HG03457 (cell line): Measurements from ENCODE around the gene MAGEF1.

Experiments
- ATAC-seq: cut with Tn5 transposase; IDR thresholded peaks from one replicate; pipeline ENCODE4 v1.9.1; 2021; ENCODE audit warnings: moderate number of reproducible peaks; ENCODE audit not compliant: unreplicated experiment

MAGEF1 gene

DNA sequence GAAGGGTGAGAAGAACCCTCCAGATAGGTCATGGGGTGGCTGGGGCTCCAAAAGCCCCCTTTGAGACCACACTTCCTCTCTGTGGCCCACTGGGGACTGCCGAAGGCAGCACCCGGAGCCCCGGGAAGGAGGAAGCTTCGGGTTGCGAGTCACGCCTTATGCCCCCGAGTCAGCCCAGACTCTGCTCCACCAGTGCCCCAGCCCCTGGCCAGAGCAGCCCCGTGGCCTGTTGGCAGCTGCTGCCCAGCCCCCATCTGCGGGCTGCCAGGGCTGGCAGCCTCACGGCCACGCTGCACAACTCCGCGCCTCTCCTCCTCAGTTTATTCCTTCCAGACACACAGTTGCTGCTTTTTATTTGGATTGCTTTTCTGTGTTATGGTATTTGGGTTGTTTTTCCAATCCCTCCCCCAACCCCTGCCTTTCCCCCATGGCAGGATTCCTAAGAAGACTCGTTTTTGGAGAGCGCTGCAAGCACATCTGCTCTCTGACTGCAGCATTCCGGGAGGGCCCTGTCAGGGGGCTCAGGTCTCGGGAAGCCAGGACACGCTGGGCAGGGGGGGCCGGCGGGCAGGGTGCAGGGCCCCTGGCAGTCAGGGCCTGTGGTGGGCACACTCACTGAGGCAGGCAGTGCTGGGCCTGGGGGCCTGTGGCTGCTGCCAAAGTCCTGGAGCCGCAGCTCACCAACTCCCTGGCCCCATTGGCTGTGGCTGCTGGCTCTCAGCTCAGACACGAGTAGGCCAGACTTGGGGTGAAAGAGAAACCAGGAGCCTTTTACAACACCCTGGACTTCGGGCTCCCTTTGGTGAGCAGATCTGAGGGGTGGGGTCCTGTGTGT lies 20.2 kb downstream of the MAGEF1 start:
- no peak for ATAC-seq

- ATAC-seq: no peak
These were observed 21.5 kb downstream of the MAGEF1 start for GRCh38 chr3:184690192-184690883.

GRCh38 chr3:184688882-184689271 lies 23.0 kb downstream of the MAGEF1 start:
- no peak for ATAC-seq

DNA sequence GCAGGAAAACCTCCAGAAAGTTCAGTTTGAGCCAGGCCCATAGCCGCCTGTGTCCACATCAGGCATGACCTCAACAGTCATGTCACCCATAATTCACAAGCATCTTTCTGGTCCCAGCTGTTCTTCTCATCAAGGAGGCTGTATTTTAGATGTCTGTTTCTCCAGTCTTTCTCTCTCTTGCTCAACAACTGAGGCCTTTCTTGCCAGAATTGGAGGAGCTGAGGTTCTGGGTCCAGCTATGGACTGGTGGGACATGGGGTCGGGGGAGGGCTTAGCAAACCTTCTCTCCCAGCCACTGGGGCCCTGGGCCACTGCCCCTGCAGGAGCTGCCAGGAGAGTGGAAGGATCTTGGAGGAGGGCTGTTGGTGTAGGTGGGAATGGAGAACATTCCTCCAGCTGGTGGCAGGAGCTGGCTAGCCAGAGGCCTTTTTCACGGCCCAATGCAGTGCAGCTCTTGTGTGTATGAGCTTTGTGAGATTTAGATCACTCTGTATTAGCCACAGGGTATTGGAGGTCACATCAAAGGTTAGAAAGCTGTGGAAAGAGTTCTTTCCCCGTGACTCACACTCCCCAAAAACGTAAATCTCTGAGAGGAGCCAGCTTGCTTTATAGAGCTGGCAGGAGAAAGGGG lies 23.5 kb downstream of the MAGEF1 start:
- ATAC-seq: no peak

GRCh38 chr3:184687363-184688015 lies 24.4 kb downstream of the MAGEF1 start:
- no peak for ATAC-seq

- no peak for ATAC-seq
These were observed 26.2 kb downstream of the MAGEF1 start for GRCh38 chr3:184685646-184686045.

DNA sequence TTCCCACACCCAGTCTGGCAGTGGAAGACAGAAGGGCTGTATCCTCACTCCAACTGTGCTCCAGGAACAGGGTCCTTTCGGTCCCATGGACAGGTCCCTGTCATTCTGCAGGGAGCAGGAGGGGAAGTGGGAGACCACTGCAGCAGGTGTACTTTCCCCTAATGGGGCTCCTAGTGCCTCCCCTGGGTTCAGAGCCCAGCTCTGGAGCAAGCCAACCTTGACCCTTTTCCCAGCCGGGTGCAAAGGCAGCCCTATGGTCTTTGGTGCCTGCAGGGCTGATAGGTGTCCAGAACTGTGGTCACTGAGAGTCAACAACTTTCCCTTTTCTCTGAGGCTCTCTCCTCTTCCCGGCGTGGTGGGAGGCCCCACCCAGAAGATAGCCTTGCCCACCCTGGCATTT lies 26.8 kb downstream of the MAGEF1 start:
- ATAC-seq: no peak

- no peak for ATAC-seq
These were observed 27.8 kb downstream of the MAGEF1 start for GRCh38 chr3:184683900-184684560.

DNA sequence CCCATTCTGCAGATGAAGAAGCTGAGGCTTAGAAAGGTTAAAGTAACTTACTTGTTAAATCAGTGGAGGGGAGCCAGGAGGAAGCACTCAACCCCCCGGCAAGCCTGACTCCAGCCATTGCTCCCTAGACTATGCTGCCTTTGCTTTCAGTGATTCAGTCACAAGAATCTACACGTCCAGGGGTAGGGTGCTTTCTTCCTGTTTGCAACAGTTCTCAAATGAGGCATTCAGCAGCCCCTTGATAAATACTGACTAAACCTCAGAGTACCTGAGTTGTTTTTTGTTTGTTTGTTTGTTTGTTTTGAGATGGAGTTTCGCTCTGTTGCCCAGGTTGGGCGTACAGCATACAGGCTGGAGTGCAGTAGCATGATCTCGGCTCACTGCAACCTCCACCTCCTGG lies 28.6 kb downstream of the MAGEF1 start:
- ATAC-seq: no peak

GRCh38 chr3:184682671-184683070 lies 29.2 kb downstream of the MAGEF1 start:
- no peak for ATAC-seq

DNA sequence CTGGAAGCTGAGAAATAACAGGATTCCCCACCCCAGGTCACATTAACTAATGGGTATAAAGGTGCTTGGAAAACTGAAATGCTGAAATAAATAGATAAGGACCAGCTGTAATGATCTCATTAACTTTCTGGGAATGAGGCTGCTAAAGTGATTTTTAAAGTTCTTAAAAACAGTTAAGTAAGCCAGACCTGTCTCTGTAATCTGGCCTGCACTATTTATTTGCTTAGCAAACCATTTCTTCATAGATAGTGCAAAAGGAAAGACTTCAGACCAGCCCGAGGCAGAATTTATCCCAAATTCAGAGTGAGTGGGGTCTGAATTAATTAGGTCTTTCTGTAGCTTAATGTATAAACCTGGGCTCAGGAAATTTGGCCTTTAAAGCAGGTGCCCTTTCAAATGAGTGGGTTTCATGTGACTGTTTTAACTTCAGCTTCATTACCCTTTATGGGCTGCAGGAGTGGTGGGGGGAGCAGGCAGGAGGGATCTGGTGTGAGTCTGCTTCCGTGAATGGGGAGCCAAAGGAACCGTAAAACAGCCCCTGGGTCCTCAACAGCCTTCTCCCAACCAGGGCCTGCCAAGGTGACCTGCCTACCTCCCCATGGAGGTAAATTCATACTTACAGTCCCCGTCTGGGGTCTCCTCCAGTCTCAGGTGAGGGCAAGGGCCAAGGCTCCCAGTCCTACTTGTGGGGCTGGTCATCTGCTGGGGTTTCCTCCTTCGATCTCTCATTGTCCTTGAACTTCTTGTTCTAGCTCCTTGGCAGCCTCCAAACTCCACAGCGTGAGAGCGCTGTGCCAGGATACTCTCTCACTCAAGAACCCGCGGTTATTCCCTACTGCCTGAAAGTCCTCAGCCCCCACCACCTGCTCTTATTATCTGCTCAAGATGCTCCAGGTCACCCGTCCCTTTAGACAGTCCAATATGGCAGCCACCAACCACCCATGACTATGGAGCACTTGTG lies 31.2 kb downstream of the MAGEF1 start:
- ATAC-seq: no peak

DNA sequence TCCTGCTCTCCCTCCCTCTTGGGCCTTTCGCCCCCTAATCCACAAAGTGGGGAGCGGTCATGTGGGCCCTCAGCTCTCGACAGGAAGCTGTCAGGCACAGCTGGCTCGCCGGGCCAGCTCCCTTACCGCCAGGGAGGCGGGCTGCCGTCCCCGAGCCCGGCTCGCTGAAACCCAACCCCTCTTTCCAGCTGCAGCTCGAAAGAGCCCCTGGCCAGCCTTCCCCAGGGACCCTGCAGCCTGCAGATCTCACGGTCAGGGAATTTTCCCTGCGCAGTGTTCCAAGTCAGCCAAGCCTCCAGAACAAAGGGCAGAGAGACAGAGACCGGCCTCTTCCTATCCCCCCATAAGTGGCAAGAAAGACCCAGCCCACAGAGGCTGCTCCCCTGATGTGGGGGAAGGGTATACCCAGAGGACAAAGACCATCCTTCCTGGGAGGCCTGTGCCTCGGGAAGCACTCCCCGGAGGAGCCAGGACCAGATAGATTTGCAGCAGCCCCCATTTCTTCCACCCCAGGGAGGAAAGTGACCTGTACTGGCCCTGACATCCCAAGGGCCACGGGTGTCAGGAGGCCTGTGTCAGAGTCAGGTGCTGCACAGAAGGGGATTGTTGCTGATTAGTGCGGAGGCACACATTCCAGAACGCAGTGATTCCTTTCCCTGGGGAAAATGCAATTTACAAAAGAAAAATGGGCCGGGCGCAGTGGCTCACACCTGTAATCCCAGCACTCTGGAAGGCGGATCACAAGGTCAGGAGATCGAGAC lies 32.6 kb downstream of the MAGEF1 start:
- ATAC-seq: no peak

DNA sequence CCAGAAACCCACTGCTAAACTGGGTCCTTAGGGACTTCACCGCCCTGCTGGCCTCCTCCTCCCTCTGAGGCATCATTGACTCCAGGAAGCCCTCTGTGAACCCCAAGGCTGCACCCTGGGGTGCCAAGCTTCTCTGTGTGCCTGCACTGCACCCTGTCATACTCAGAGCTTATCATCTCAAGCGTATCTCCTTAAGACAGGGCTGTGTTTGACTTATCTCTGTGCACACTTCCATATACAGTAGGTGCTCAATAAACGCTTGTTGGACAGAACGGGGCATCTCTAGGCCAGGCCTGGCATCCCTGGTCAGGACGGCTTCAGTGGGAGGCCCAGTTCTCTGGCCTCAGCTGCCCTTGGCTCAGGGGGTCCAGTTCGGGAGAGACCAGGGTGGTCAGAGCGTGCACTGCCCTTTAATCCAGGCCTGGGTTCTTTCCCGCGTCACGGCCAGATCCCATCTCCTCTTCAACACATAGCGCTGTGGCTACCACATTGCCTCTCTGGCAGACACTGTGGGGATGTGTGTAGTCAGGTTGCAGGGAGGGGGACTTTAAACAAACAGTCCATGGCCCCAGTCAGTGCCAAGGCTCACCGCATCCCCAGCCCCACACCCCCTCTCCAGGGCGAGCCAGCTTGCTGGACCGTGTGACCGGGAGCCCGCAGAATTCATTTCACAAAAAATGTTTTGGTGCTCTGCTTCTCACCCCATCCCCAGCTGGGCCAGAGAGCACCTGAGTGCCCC lies 33.4 kb downstream of the MAGEF1 start:
- ATAC-seq: no peak

- no peak for ATAC-seq
These were observed 34.2 kb downstream of the MAGEF1 start for GRCh38 chr3:184677344-184678316.

DNA sequence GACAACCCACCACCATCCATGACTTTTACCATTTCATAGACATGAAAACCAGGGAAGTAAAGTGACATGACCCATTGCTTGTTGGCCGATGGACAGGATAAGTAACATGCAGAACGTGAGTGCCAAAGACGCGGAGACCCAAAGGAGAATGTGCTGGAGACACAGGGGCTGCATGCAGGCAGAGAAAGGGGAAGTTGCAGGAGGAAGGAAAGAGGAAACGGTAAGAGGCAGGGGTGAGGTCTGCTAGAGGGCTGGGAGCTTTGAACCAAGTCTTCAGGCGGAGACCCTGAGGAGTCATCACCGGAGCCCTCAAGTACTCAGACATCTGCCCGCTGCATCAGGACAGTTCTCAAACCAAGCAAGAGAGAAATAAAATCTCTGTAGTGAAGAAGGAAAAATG lies 34.9 kb downstream of the MAGEF1 start:
- ATAC-seq: no peak

DNA sequence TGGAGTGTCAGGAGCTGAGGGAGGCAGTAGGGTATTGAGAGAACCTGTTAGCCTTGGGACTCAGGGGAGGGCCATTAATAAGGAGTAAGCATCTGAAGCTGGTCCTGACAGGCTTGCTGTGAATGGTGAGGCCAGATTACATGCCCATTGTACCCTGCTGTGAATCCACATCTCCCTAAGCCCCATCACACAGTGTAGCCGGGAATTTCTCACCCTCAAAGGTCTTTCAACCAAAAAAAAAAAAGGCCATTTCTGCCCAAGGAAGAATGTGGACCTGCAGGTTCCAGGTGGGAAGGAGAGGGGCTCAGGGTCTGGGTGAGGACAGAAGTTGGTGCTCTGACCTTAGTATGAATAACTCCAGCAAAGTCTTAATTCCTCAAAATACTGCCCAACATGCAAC lies 37.2 kb downstream of the MAGEF1 start:
- ATAC-seq: no peak
